GM21737 (cell line): ENCODE results near the gene SLC6A8.
"Not testable (repeated sequence)": the region's sequence is repeated elsewhere in the genome, so short reads cannot be mapped to it uniquely, and the experiment has no call there.

Experiments used
- ATAC-seq: cut with Tn5 transposase; IDR thresholded peaks from one replicate; pipeline ENCODE4 v1.9.1; 2021; ENCODE audit warnings: mild to moderate bottlenecking, moderate library complexity; ENCODE audit not compliant: unreplicated experiment

The SLC6A8 gene

DNA sequence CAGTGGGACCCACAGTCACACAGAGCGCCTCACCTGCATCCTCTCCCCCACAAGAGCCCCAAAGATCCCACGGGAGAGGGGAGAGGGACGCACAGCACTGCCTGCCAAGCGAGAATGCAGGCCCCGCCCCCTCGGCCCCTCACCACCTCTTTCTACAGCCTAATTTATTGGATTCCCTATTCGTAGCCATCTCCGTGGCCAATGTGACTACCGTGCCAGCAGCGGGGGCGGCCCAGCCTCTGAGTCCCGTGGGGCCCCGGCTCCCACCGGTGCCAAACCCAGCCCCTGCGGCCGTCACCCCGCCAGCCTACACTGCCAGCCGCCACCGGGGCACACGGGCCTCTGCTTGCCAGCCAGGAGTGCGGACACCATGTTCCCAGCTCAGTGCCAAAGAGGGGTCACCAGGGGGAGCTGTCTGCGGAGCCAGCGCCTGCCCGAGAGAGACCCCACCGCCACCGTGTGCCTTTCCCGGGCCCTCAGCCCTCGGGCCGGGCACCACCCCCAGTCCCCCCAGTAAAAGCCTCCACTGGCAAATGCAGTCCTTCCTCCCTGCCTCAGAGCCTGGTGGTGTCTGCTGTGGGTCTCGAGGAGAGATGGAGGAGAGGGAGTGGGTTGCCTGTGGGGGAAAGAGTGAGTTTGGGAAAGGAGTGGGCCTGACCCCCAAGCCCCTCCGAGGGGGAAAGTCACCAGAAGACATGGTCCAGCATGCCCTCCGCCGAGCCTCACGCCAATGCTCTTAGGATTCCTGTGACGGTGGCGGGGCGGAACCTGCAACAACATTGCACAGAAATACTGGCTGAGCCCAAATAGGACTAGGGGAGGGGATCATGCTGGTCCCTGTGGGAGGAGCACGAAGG lies 56.7 kb downstream of the SLC6A8 start:
- ATAC-seq, result no peak

DNA sequence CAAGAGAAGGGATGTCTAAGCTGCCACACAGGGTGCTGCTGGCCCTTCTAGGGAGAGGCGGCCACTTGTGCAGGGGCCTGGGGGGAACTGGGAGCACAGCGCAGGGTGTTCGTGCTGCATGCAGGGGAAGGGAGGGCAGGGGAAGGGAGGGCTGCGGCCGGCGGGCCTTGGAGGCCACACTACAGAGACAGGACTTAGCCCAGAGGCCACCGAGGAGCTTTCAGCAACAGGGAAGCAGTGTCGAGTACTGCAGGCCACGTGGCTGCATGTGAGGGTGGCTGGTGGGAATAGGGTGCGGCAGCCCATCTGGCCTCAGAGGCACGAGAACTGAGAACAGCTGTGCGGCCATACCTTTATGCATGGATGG lies 57.3 kb downstream of the SLC6A8 start:
- ATAC-seq, result not testable (repeated sequence)
